Measurements from ENCODE around the gene PIK3CG.
A peak's percentile ranks its signal among the peaks of the same experiment; 100 is the strongest.

PIK3CG gene

GRCh38 chr7:106858618-106859532 lies 6.2 kb upstream of the PIK3CG start:
- no peak for DNase-seq

- peak; percentile 1 for DNase-seq
Measured at GRCh38 chr7:106862317-106863089, 2.6 kb upstream of the PIK3CG start.

- no peak for DNase-seq
Measured at GRCh38 chr7:106863274-106863997, 1.6 kb upstream of the PIK3CG start.

- no peak for DNase-seq
Measured at GRCh38 chr7:106864298-106865081, 592 bp upstream of the PIK3CG start.

GRCh38 chr7:106866298-106867281 lies 1.5 kb downstream of the PIK3CG start:
- no peak for DNase-seq

GRCh38 chr7:106867641-106868351 lies 2.7 kb downstream of the PIK3CG start:
- DNase-seq: no peak

GRCh38 chr7:106868364-106868763 lies 3.3 kb downstream of the PIK3CG start:
- no peak for DNase-seq

GRCh38 chr7:106869954-106870353 lies 4.9 kb downstream of the PIK3CG start:
- no peak for DNase-seq

- no peak for DNase-seq
Measured at GRCh38 chr7:106870528-106870927, 5.4 kb downstream of the PIK3CG start.

GRCh38 chr7:106870983-106871410 lies 5.9 kb downstream of the PIK3CG start:
- no peak for DNase-seq

- DNase-seq: no peak
Measured at GRCh38 chr7:106871793-106872571, 6.9 kb downstream of the PIK3CG start.

GRCh38 chr7:106872763-106873162 lies 7.7 kb downstream of the PIK3CG start:
- DNase-seq: no peak

GRCh38 chr7:106874076-106874475 lies 9.0 kb downstream of the PIK3CG start:
- no peak for DNase-seq

GRCh38 chr7:106875508-106875907 lies 10.4 kb downstream of the PIK3CG start:
- no peak for DNase-seq

- no peak for DNase-seq
Measured at GRCh38 chr7:106878748-106879439, 13.8 kb downstream of the PIK3CG start.

- no peak for DNase-seq
Measured at GRCh38 chr7:106881984-106882383, 16.9 kb downstream of the PIK3CG start.

- DNase-seq: peak; percentile 13
Measured at GRCh38 chr7:106883456-106884026, 18.5 kb downstream of the PIK3CG start.

- no peak for DNase-seq
Measured at GRCh38 chr7:106885652-106886051, 20.6 kb downstream of the PIK3CG start.

GRCh38 chr7:106887421-106887820 lies 22.3 kb downstream of the PIK3CG start:
- DNase-seq: no peak
